HG03139 (cell line): ENCODE data around the gene SLC4A2.
"Not testable (repeated sequence)": the region's sequence is repeated elsewhere in the genome, so short reads cannot be mapped to it uniquely, and the experiment has no call there.

Experiments used
- ATAC-seq: cut with Tn5 transposase; IDR thresholded peaks from one replicate; pipeline ENCODE4 v1.9.1; 2021; ENCODE audit not compliant: unreplicated experiment

The SLC4A2 gene

GRCh38 chr7:151043449-151043848 is 15.9 kb upstream of the SLC4A2 start:
- ATAC-seq = not testable (repeated sequence)

DNA sequence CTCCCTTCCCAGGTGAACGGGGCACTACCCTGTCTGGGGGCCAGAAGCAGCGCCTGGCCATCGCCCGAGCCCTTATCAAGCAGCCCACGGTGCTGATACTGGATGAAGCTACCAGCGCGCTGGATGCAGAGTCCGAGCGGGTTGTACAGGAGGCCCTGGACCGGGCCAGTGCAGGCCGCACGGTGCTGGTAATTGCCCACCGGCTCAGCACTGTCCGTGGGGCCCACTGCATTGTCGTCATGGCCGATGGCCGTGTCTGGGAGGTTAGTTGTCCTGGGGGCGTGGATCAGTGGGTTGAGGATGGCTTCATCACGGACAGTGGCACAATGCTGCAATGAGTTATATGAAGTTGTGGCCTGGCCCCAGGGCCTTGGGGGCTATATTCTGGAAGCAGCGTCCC is 15.4 kb upstream of the SLC4A2 start:
- no peak for ATAC-seq

GRCh38 chr7:151045262-151045661 is 14.1 kb upstream of the SLC4A2 start:
- no peak for ATAC-seq

- ATAC-seq = no peak
Measured at GRCh38 chr7:151045967-151046366, 13.4 kb upstream of the SLC4A2 start.

GRCh38 chr7:151046603-151047573 is 12.5 kb upstream of the SLC4A2 start:
- no peak for ATAC-seq

DNA sequence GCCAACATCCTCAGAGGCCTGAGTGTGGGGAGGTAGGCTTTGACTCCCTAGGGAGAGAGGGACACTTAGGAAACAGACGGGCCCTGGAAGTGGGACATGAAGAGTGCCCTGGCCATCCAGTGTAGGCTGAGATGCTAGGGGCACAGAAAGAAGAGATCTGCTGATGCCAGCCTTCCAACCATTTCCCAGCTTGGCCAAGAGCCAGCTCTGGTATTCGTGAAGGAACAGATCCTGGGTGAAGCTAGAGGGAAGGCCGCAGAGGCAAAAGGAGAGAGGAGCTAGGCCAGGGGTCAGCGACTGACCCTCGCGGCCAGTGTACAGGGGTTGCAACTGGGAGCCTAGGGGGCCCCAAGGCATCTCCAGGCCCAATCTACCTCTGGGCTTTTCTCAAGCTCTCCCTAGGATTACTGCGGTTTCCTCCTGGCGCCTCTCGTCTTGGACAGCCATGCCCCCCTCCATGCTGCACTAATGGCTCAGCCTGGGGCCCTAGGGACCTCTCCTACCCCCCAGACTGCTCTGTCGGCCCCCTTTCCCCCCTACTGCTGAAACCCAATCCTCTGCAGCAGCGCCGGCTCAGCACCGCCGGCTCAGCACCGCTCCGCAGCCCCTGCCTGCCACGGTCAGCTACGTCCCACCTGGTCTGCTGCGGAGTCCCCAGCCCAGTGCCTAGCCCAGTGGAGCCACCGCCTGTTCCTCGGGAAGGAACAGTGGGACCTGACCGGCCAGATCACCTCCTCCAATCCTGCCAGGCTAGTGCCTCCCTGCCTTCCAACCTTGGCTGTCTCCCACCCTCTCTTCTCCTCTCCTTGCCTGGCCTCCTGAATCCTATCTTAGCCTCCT is 11.2 kb upstream of the SLC4A2 start, which contains the start of gene ASIC3:
TSS of gene ASIC3 (plus strand) at position 556 of the 840 bp plus-strand sequence. CDS start 355 bp downstream, outside the sequence.
- no peak for ATAC-seq

GRCh38 chr7:151048911-151049463 is 10.4 kb upstream of the SLC4A2 start:
- ATAC-seq = no peak

DNA sequence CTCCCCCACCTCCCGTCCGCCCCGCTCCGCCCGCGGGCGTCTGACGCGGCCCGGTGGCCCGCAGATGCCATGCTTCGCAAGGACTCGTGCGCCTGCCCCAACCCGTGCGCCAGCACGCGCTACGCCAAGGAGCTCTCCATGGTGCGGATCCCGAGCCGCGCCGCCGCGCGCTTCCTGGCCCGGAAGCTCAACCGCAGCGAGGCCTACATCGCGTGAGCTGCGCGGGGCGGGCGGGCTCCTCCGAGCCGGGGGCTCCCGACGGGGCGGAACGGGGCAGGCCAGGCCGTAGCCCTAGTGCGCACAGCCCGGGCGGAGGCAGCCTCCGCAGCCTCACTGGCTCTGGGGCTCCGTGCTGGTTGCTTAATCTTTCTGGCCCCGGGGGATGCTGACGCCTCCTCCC is 8.3 kb upstream of the SLC4A2 start:
- no peak for ATAC-seq

- no peak for ATAC-seq
Measured at GRCh38 chr7:151053096-151053495, 6.3 kb upstream of the SLC4A2 start.

GRCh38 chr7:151053751-151054150 is 5.6 kb upstream of the SLC4A2 start:
- ATAC-seq = no peak

GRCh38 chr7:151056283-151056665 is 3.1 kb upstream of the SLC4A2 start:
- no peak for ATAC-seq

- no peak for ATAC-seq
Measured at GRCh38 chr7:151056666-151057505, 2.5 kb upstream of the SLC4A2 start.

DNA sequence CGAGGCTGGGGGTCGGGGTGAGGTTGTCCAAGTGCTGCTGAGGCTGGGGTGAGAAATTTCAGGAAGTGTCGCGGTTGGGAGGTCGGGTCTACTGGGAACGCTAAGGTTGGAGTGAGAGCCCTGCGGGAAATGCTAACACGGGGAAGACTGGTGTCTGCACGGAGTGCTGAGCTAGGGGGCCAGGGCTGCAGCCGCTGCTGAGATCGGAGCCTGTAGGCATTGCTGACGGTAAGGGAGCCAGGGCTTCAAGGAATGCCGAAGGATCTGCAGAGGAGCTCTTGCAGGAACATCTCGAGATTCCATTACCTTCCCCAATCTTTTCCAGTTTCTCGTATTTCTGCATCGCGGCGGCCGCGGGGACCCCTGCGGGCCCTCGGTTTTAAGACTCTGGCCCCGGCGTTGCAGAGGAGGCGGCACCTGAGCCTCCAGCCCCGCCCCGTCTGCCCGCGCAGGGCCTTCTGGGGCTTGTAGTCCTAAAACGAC is 1.8 kb upstream of the SLC4A2 start, which contains the start of gene CDK5:
TSS of gene CDK5 (minus strand) at position 392 of the 483 bp plus-strand sequence. CDS start at position 343, 49 bp downstream.
- peak; percentile 6 for ATAC-seq

GRCh38 chr7:151057989-151058780 is 1.2 kb upstream of the SLC4A2 start:
- ATAC-seq = peak; percentile 86

DNA sequence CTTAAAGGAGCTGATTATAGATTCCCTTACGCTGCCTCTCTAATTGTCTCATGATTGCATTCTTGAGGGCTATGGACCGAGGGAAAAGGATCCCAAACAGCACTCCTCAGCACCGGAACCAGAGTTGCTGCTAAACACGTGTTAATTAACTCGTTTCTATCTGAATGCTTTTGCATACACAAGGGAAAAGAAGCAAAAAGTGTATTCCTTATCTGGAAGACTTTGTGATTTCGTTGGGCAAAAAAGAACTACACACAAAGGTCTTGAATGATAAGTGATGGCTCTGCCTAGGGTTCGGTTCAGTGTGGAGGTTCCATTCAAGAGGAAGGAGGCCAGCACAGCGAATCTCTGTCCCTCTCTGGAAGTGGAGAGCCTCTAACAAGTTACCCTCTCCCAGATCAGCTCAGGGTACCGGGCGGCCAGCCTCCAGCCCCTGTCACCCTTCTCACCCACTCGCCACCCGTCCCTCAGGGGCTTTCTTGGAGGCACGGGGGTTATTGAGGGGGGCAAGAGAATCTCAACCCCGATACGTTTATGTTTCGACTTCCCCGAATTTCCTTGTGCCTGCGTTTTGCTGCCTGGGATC is 515 bp upstream of the SLC4A2 start:
- ATAC-seq = no peak

GRCh38 chr7:151060113-151060415 is 675 bp downstream of the SLC4A2 start:
- ATAC-seq = no peak

- ATAC-seq = no peak
Measured at GRCh38 chr7:151060416-151061212, 1.2 kb downstream of the SLC4A2 start.
